HepG2 (cell line): ENCODE data around the gene TNFAIP8L1. TPM values are rescaled to one million over a fixed set of nuclear protein-coding genes. Genes with fewer than 3 reads are reported as not detected.

Source experiments
- ATF1 ChIP-seq: IDR thresholded peaks from 2 replicates; pipeline ENCODE4 v1.6.1; 2016; ENCODE audit warnings: mild to moderate bottlenecking, control low read depth
- ATF5 ChIP-seq: sonication (generic); formaldehyde crosslinking; IDR thresholded peaks from 2 replicates; pipeline ENCODE4 v1.4.0; 2020; ENCODE audit warnings: mild to moderate bottlenecking, low read depth, missing genetic modification reagents
- BORCS8-MEF2B ChIP-seq: sonication (generic); formaldehyde crosslinking; IDR thresholded peaks from 2 replicates; pipeline ENCODE4 v1.8.0; 2022; ENCODE audit warnings: mild to moderate bottlenecking, missing genetic modification reagents
- EP300 ChIP-seq, 3 experiments: sonication (generic) in 1 of 3; formaldehyde crosslinking in 1 of 3; IDR thresholded peaks; 2 replicates each; pipeline versions ENCODE4 v1.5.1 to v1.6.1; 2011 to 2020; ENCODE audit warnings: low read depth in 2 of 3, low read length in 2 of 3, borderline replicate concordance in 1 of 3, improper control_type of control experiment in 1 of 3, mild to moderate bottlenecking in 1 of 3, missing genetic modification reagents in 1 of 3, moderate library complexity in 1 of 3
- MAX ChIP-seq: IDR thresholded peaks from 2 replicates; pipeline ENCODE4 v1.6.1; 2012; ENCODE audit warnings: inconsistent platforms
- NFATC3 ChIP-seq: sonication (generic); formaldehyde crosslinking; IDR thresholded peaks from 2 replicates; pipeline ENCODE4 v1.5.1; 2020; ENCODE audit warnings: mild to moderate bottlenecking, missing genetic modification reagents
- PAWR ChIP-seq: sonication (generic); formaldehyde crosslinking; IDR thresholded peaks from 2 replicates; pipeline ENCODE4 v1.4.0; 2020; ENCODE audit warnings: missing genetic modification reagents, mild to moderate bottlenecking, borderline replicate concordance
- PHF20 ChIP-seq: sonication (generic); formaldehyde crosslinking; IDR thresholded peaks from 2 replicates; pipeline ENCODE4 v1.5.0; 2020; ENCODE audit warnings: mild to moderate bottlenecking, missing genetic modification reagents
- PRDM15 ChIP-seq: sonication (generic); formaldehyde crosslinking; IDR thresholded peaks from 2 replicates; pipeline ENCODE4 v1.4.0; 2020; ENCODE audit warnings: missing genetic modification reagents
- SIX1 ChIP-seq: sonication (generic); formaldehyde crosslinking; IDR thresholded peaks from 2 replicates; pipeline ENCODE4 v1.4.0; 2020; ENCODE audit warnings: missing genetic modification reagents, borderline replicate concordance
- SPEN ChIP-seq: sonication (generic); formaldehyde crosslinking; IDR thresholded peaks from 2 replicates; pipeline ENCODE4 v1.5.1; 2020; ENCODE audit warnings: low read depth, mild to moderate bottlenecking, missing genetic modification reagents
- TBX2 ChIP-seq: sonication (generic); formaldehyde crosslinking; IDR thresholded peaks from 2 replicates; pipeline ENCODE4 v1.5.0; 2020; ENCODE audit warnings: missing genetic modification reagents, mild to moderate bottlenecking, borderline replicate concordance
- ZBED4 ChIP-seq: sonication (generic); formaldehyde crosslinking; IDR thresholded peaks from 2 replicates; pipeline ENCODE4 v1.4.0; 2020; ENCODE audit warnings: missing genetic modification reagents, borderline replicate concordance
- ZBTB37 ChIP-seq: sonication (generic); formaldehyde crosslinking; IDR thresholded peaks from 2 replicates; pipeline ENCODE4 v1.4.0; 2020; ENCODE audit warnings: mild to moderate bottlenecking, missing genetic modification reagents
- ZBTB38 ChIP-seq: sonication (generic); formaldehyde crosslinking; IDR thresholded peaks from 2 replicates; pipeline ENCODE4 v1.5.1; 2020; ENCODE audit warnings: mild to moderate bottlenecking, missing genetic modification reagents
- ZNF362 ChIP-seq: sonication (generic); formaldehyde crosslinking; IDR thresholded peaks from 2 replicates; pipeline ENCODE4 v1.4.0; 2020; ENCODE audit warnings: missing genetic modification reagents, mild to moderate bottlenecking, borderline replicate concordance
- ZNF441 ChIP-seq: sonication (generic); formaldehyde crosslinking; IDR thresholded peaks from 2 replicates; pipeline ENCODE4 v1.7.0; 2021; ENCODE audit warnings: missing genetic modification reagents, borderline replicate concordance
- polyA plus RNA-seq, 8 experiments: library from polyadenylated mRNA; depleted of rRNA in 3 of 8; stranded (reverse) in 7 of 8; unstranded in 1 of 8; fragments of >200 nt; fragmentation: Illumina TruSeq in 4 of 8; extraction: Trizol in 4 of 8; gene quantifications; 2 replicates each; pipeline versions ENCODE4 v1.2.1 to v1.2.3, GENCODE V29; 2011 to 2016; ENCODE audit warnings: low read depth in 4 of 8, missing spikeins in 1 of 8, mixed read lengths in 1 of 8; ENCODE audit not compliant: insufficient read depth in 1 of 8
- total RNA-seq, 5 experiments: library from RNA; depleted of rRNA; stranded (reverse); fragments of >200 nt; fragmentation: Illumina TruSeq; extraction: Trizol; gene quantifications; 2 replicates each; pipeline ENCODE4 v1.2.3, GENCODE V29; 2016; ENCODE audit warnings: low read depth in 1 of 5

The TNFAIP8L1 gene
- total and polyA plus RNA-seq, 2 of the 13 experiments (the other 11 are each of a cell fraction or from before 2014, with no cell fraction given), result 13.4 to 21.4 TPM

- 0 out of 2 replicates have a peak, but pooled peaks have one; percentile 13 for TF ChIP-seq ZNF362 (CRISPR knock-in tag)
- TF ChIP-seq SPEN, result 0 out of 2 replicates have a peak, but pooled peaks have one; percentile 18
- TF ChIP-seq MAX, result 0 out of 2 replicates have a peak, but pooled peaks have one; percentile 32
- TF ChIP-seq BORCS8-MEF2B, result 0 out of 2 replicates have a peak, but pooled peaks have one; percentile 40
- TF ChIP-seq PRDM15 (CRISPR knock-in tag), result no peak
- peak; percentile 40; the same call in 1 of the 2 replicates for TF ChIP-seq SIX1 (CRISPR knock-in tag)
- TF ChIP-seq ZBED4, result no peak
- TF ChIP-seq ZBTB38, result peak; percentile 81
- TF ChIP-seq ATF1 (CRISPR knock-in tag), result no peak
- no peak for TF ChIP-seq PHF20
- no peak for TF ChIP-seq ATF5 (CRISPR knock-in tag)
- no peak for TF ChIP-seq PAWR
- TF ChIP-seq EP300 (IDR thresholded peaks at IDR 0.05; ENCODE audit: low read depth in 2 of 2, low read length in 2 of 2), result 0 out of 4 replicates have a peak, but pooled peaks of 1 of the 2 experiments have one; percentile 9
- TF ChIP-seq EP300 (CRISPR knock-in tag; IDR thresholded peaks at IDR 0.05; ENCODE audit: borderline replicate concordance), result no peak
- TF ChIP-seq NFATC3 (CRISPR knock-in tag), result no peak
- peak; percentile 42; the same call in 1 of the 2 replicates for TF ChIP-seq TBX2 (CRISPR knock-in tag)
- TF ChIP-seq ZNF441 (CRISPR knock-in tag), result peak; percentile 19; the same call in 1 of the 2 replicates
- 0 out of 2 replicates have a peak, but pooled peaks have one; percentile 52 for TF ChIP-seq ZBTB37 (CRISPR knock-in tag)
Measured at GRCh38 chr19:4687396-4687795, 48.1 kb downstream of the TNFAIP8L1 start (continued).
